DMS 273 (cell line): Measurements from ENCODE around the gene CLASP1.

Experiments
- DNase-seq: peaks from one replicate; lab custom pipeline; 2025; ENCODE audit not compliant: unreplicated experiment; lab: John Stamatoyannopoulos, UW

CLASP1 gene

DNA sequence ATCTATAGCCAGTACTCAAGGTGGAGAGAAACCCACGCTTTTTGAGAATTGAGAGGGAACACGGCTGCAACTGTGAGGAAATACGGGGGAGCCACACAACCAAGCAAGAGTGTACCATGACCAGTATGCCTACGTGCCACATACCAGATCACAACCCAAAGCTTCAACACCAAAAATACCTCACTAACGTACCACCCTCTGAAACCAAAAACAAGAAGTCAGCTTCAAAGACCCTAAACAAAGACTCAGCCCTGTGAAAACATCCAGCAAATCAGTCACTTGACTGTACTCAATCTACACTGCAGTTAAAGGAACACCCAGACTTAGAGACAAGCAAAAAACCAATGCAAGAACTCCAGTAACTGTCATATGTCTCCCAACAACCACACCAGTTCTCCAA is 101.6 kb downstream of the CLASP1 start:
- no peak for DNase-seq

DNA sequence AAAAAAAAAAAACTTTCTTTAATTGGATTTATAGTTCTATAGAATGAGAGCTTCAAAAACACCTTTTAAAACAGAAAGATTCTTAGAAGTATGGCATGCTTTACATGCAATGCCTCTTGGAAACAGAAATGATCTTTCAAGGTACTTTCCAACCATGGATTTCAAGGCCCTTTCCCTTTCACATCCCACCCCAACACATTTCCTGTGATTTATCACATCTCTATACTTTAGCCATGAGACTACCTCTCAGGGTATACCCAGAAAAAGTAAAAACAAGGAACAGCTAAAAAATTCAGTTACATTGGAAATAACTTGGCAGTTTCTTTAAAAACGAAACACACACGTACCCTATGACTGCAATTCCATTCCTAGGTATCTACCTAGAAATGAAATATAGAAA is 103.3 kb downstream of the CLASP1 start:
- DNase-seq: no peak

DNA sequence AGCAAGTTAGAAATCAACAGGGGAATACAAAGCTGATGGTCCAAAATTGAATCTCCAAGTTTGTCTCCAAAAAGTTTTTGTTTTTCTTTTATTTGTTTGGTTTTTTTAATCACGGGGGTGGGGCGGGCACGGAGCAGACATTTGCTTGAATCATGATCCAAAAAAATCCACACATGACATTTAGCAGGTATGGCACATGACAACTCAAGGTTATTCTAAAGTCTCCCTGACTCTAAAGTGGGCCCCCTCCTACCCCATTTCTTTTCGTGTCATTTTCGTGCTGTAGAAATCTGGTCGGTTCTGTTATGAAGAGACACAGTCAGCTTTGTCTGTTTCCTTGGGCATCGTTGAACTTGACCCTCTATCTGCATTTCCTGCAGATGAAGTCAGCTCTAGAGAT is 104.0 kb downstream of the CLASP1 start:
- no peak for DNase-seq

DNA sequence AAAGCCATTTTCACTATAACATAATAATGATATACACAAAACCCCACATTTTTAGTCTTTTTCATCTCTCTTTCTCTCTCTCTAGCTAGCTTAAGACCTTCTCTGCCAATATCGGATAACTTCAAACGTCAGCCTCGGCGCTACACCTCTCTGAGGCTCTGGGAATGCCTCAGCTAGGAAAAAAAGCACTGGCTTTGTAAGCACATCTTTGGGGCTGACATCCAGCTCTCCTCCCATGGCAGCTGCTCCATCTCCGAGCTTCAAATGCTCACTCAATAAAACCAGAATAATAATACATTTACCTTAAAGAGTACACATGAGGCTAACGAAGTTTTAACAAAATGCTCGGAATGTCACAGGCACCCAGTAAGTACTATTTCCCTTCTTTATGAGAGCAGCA is 107.8 kb downstream of the CLASP1 start:
- DNase-seq: no peak

DNA sequence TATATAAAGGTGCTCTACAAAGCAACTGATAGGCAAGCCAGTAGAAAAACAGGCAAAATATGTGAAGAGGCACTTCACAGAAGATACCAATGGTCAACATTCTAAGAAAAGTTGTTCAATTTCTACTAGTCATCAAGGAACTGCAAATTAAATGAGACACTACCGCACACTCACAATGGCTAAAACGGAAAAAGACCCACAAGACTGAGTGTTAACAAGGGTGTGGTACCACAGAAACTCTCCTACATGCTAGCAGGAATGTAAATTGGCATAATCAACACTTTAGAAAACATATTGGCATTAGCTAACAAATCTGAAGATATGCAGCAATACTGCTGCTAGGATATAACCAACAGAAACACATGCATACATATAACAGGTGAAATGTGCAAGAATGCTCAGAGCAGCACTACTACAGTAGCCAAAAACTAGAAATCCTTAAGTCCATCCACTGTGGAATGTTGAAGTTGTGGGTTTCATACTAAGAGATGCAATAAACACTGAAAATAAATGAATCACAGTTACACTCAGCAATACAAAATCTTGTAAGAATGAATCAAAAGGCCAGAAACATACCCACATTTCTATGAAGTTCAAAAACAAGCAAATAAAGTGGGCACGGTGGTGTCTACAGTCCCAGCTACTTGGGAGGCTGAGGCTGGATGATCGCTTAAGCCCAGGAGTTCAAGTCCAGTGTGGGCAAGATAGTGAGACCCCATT is 109.4 kb downstream of the CLASP1 start:
- DNase-seq: no peak

DNA sequence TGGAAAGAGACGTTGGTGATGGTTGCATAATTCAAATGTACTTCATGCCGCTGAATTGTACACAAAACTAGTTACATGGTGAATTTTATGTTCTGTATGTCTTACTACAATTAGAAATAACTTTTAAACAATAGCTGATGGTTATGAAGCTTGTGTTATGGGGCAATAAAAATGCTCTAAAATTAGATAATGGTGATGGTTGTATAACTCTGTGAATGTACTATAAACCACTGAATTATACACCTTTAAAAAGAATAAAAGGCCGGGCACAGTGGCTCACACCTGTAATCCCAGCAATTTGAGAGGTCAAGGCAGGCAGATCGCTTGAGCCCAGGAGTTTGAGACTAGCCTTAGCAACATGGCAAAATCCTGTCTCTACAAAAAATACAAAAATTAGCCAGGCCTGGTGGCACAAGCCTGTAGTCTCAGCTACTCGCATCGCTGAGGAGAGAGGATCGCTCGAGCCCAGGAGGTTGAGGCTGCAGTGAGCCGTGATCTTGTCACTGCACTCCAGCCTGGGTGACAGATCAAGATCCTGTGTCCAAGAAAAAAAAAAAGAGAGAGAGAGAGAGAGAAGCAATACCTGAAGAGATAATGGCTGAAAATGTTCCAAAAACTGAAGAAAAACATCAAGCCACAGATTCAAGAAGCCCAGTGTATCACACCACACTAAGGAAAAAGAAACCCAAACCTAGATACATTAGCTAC is 112.3 kb downstream of the CLASP1 start:
- DNase-seq: no peak

DNA sequence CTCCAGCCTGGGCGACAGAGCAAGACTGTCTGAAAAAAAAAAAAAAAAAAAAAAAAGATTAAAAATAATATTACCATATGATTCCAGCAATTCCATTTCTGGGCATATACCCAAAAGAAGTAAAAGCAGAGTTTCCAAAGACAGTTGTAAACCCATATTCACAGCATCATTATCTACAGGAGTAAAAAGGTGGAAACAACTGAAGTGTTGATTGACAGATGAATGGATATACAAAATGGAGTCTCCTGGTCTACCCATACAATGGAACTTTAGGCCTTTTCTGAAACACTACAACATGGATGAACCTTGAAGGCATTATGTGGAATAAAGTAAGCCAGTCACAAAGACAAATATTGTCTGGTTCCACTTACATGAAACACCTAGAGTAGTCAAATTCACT is 112.9 kb downstream of the CLASP1 start:
- DNase-seq: no peak

DNA sequence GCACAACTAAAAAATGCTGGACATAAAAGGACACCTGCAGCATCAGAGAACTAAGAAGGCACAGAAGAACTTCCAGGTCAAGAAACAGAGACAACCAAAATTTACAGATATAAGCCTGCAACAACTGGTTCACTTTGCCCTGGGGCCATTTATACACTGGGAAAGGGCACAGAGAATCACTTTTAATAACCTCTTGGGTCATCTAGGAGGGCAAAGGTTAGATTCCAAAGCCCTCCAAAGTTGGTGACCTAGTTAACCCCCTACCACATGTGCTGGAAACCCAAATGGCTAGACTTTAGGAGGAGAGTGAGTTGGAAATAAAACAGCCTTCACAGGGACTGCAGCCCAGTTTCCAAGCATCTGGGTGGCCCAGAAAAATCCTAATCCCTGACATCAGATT is 115.3 kb downstream of the CLASP1 start:
- DNase-seq: no peak

DNA sequence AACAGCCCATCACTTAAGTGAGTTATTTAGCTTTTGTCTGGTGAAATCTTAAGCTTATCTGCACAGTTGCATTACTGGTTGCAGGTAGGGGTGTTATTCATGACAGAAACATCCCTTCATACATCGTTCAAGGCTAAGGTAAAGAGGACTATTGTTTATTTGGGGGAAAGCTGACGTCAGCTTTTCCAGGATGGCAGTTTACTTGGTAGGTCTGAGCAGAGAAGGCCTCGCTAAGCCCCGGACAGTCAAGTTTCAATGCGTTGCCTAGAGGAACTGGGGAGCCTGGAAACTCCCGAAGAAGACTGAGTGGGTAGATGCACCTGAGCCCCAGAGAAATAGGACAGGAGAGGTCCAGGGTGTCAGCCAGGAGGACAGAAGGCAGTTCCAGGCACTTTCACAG is 116.4 kb downstream of the CLASP1 start:
- peak; percentile 41 for DNase-seq

DNA sequence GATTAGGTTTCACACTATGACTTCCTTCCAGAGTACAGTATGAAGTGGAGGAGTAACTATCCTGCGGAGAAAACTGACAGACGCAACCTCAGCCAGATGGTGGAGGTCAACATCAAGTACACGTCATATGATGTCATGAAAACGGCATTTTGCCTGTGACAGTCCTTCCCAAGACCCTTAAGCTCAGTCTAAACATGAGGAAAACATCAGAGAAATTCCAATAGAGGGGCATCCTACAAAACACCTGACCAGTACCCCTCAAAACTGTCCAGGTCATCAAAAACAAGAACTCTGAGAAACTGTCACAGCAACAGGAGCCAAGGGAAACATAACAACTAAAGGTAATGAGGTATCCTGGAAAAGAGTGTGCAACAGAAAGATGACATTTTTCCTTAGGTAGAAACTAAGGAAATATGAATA is 116.9 kb downstream of the CLASP1 start:
- peak; percentile 82 for DNase-seq

DNA sequence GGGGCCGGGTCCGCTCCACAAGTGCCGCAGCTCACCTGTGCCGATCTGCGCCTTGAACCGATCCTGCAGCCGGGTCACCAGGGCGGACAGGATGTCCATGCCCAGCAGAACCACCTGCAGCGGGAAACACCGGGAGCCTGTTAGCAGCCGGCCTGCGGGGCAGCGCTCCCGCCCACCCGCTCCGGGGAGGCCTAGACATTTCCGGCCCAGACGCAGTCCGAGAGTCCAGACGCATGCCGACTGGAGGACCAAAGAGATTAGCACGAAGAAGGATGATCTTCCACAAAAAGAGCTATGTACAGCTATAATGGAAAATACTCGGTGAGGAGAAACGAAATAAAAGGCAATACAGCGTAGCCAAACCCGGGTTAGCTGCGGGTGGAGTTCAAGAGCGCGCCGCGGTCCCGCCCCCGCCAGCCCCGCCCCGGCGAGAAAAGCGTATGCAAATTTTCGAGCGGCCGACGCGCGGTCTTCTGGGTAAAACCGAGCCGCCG is 119.0 kb downstream of the CLASP1 start:
- DNase-seq: peak; percentile 96

DNA sequence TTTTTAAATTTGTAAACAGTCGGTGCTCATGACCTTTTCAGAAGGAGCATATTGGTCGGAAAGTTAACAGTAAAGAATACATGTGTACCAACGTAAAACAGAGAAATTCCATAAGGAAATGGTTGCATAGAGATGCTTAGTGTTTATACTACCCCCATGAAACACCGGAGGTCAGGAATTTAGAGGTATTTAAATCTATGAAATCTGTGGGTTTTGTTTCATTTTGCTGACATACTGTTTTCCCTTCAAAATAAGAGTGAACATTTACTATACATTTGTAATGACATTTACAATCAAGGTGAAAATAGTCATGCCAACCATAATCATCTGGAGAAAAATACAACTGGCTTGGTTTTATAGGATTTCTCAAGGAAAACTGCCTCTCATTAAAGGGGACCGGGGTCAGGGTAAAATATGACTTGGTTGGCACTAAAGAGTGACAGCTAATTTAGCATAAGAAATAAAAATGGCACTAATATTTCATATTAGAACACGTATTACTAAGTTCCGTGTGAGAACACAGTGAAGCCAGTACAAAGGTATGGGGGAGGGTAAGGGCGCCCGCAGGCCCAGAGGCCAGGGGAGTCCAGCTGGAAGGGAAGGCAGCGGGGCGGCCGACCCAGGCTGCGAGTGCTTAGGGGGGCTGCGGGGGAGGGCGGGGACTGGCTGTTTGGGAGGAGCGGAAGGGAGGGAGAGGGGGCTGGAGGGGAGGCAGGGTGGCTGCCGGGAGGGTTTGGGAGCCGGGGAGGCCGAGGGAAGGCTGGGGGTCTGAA is 119.6 kb downstream of the CLASP1 start:
- peak; percentile 48 for DNase-seq

DNA sequence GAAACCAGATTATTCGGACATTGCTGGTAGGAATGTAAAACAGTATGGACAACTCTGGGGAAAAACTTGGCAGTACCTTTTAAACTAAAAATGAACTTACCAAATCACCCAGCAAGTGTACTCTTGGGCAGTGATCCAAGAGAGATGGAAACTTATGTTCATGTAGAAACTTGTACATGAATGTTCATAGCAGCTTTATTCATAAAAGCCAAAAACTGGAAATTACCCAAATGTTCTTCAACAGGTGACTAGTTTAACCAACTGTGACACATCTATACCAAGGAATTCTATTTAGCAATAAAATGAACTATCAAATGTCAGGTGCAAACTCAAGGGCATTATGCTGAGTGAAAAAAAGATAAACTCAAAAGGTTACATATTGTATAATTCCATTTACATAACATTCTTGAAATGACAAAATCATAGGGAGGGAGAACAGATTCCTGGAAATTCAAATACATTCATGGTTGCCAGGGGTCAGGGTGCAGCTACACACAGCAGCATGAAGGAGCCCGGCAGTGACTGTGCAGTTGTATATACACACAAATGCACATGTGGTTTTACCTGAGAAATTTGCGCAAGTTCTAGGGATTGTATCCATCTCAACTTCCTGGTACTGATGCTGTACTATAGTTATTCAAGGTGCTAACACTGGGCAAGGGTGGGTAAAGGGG is 122.1 kb downstream of the CLASP1 start:
- peak; percentile 12 for DNase-seq

DNA sequence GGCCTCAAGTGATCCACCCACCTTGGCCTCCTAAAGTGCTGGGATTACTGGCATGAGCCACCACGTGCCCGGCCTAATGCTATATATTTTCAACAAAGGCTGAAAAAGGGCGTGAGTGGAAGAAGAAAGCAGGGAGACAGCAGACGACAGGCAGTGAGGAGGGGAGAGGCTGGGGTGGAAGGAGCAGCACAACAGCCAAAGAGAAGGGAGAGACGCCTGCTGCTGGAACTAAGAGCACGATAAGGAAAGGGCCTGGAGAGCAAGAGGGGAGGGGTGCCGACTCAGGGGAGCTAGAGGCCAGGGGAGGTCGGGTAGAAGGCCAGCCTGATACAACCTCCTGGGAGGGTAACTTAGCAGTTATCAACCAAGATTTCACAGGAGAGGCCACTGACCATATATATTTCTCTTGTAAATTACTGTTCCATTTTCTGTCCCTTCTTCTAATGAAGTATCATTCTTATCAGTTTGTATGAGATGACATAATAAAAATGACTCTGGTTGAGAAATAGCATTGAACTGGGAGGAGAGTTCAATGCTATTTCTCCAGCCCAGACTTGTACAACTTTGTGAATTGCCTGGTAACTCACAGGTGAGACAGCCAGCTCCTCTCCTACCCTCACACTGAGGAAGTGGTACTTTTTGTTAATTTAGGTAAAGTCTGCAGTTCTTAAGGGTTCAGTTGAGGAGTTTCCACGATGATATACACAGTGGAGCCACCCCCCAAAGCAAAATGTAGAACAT is 124.4 kb downstream of the CLASP1 start:
- no peak for DNase-seq

DNA sequence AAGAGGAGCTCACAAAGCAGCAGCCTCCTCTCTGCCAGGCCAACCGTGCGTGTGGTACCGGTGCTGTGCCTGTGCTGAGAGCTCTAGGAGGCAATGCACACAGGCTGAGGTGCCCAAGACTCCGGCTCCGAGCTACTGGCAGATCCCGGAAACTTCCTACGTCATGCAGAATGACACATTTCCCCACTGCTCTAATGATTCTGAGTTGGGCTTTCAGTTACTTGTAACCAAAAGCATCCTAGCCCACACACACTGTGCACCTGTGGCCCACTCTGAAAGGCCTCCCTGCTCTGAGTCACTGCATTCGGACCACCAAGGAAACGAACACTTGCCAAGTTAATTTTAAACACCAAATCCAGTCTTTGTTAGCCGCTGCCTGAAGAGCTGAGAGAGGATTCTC is 127.9 kb downstream of the CLASP1 start:
- DNase-seq: no peak

DNA sequence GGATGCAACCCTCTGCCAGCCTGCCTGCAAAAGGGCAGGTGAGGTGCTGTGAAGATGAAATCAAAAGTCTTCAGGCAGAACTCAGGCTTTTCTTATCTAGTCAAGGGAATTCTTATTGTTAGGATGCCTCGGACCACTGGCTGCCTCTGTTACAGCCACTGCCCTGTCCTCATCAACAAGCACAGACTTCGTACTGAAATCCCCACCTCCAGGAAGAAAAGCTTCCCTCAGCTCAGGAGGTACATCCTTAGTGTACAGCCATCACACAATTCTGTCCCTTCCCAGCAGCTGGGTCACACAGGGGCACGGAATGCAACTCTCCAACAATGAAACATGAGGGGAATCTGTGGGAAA is 128.6 kb downstream of the CLASP1 start:
- no peak for DNase-seq

DNA sequence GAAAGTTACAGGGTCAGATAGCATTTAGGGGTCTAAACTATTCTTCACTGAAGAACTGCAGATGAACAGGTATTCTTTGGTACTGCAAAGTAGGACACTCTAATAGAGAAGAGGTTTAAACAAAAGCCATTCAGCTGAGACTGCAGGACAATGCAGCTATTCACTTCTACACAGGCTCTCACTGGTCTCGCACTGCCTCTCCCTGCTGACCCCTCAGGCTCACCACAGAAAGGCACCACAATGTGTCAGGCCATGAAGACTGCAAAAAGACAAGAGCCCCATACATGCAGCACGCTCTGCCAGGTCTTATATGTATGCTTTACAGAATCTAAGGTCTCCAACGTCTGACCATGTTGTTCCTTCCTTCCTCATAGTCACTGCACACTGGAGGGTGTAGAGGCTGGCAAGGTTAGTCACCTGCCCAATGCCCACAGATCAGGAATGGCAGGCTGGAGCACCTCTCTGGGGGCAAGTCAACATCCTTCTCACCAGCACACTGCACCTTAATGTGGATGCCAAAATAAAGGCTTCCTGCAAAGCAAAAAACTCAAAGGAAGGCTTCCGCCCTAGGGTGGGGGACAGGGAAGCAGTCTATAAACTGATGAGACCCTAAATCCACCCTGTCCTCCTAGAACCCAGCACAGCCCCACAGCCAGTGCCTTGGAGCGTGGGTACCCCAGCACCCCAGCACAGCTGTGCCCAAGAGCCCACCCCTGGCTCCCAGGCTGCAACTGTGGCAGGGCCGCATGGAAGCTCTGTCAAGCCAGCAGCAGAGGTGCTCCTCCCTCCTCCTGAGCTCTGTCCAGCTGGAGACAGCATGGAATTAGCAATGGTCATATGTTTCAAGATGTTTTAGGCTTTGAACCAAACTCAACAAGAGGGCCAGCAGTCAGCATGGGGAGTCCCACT is 129.3 kb downstream of the CLASP1 start:
- no peak for DNase-seq

DNA sequence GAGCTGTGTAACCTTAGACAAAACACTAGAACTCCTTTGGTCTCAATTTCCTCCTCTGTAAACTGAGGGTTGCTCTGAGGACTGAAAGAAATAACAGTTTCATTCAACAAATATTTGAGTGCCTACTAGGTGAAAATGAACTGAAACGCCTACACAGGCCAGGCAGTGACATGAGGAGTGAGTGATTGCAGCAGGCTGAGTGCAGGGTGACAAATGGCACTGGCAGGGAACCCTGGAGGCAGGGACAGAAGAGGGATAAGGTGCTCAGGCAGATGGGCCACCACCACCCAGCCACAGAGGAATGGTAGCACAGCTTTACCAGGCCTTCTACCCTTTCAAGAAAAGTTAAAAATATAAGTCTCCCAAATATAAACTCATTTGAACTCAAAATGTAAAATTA is 130.1 kb downstream of the CLASP1 start:
- no peak for DNase-seq

DNA sequence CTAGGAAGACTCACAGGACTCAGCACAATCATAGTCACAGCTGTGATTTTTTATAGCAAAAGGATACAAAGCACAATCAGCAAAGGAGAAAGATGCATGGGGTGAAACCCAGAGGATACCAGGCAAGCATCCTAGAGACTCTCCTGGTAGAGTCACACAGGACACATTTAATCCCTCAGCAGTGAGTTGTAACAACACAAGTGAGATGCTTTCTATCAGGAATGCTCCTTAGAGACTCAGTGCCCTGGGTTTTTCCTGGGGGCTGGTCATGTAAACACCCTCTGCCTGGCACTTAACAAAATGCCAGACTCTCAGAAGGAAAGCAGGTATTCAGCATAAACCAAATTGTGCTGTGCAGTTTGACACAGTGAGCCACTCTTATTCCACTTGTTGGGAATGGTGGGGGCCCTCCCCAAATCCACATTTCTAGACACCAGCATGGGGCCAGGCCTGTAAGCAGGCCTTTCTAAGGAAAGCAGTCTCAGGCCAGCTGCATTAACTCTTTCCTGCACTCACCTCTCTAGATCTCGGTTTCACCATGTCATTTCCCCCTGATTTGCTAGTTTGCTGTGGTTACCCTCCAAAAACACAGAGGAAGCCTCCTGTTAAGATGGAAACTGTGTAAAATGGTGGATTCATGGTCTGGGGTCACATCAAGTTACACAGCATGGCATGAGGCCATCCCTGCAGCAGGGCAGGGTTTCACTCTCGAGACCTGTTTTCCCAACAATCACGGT is 135.5 kb downstream of the CLASP1 start:
- DNase-seq: no peak
